GM19240 (cell line): ENCODE results near the gene MAP7D3.
"Not testable (repeated sequence)": the region's sequence is repeated elsewhere in the genome, so short reads cannot be mapped to it uniquely, and the experiment has no call there.

Source experiments
- DNase-seq: peaks from one replicate; pipeline ENCODE4 v3.0.0; 2011; ENCODE audit warnings: low spot score; ENCODE audit not compliant: insufficient read length

MAP7D3 gene

GRCh38 chrX:136251041-136251991 is at the start of gene MAP7D3:
MAP7D3 (minus strand) TSS chrX:136251400; CDS start chrX:136251358, 42 bp downstream.
- DNase-seq = peak; percentile 34

DNA sequence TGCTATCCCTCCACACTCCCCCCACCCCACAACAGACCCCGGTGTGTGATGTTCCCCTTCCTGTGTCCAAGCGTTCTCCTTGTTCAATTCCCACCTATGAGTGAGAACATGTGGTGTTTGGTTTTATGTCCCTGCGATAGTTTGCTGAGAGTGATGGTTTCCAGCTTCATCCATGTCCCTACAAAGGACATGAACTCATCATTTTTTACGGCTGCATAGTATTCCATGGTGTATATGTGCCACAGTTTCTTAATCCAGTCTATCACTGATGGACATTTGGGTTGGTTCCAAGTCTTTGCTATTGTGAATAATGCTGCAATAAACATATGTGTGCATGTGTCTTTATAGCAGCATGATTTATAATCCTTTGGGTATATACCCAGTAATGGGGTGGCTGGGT is 49.5 kb upstream of the MAP7D3 start, which contains the start of gene ADGRG4:
ADGRG4 (plus strand) TSS at position 243 of the 400 bp plus-strand sequence. CDS start 7,815 bp downstream, outside the sequence.
- not testable (repeated sequence) for DNase-seq

DNA sequence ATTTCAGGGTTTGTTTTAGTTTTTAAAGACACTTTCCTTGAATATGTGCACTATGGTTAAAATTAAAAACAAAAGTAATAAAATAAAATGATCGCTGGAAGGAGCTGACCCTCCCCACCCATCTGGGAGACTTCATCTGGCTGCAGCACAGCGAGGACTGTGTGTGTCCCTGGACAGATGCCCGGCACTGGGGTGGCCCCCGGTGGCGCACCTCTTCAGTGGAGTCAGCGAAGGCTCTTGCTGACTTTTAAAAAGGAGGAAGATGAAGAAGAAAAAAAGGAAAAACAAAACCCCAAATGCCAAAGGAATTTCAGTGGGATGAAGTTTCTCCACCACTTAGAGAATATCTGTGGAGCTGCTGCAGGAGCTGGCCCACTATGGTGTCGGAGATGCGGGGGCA is 44.2 kb upstream of the MAP7D3 start:
- DNase-seq = no peak

GRCh38 chrX:136292656-136293055 is 41.5 kb upstream of the MAP7D3 start:
- no peak for DNase-seq

DNA sequence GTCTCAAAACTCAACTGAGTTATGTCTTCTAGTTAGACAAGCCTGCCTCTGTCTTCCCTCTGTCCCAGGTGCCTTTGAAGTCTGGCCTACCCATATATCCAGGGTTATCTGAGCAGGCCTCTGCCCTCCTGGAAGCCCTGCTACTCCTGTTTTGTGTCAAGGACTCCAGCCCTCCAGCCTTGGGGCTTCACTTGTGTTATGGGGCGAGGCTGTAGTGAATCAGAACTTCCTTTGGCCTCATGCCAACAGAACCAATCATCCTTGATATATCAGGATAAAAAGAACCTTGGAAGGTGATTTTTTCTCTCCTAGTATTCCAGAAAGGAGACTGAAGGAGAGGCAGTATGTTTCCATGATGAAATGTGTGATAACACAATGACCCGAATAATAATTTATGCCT is 40.6 kb upstream of the MAP7D3 start:
- no peak for DNase-seq

DNA sequence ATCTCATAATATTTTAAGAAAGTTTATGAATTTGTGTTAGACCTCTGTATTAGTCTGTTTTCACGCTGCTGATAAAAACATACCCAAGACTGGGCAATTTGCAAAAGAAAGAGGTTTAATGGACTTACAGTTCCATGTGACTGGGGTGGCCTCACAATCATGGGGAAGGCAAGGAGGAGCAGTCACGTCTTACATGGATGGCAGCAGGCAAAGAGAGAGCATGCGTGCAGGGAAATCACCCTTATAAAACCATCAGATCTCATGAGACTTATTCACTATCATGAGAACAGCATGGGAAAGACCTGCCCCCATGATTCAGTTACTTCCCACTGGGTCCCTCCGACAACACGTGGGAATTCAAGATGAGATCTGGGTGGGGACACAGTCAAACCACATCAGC is 35.2 kb upstream of the MAP7D3 start:
- not testable (repeated sequence) for DNase-seq

DNA sequence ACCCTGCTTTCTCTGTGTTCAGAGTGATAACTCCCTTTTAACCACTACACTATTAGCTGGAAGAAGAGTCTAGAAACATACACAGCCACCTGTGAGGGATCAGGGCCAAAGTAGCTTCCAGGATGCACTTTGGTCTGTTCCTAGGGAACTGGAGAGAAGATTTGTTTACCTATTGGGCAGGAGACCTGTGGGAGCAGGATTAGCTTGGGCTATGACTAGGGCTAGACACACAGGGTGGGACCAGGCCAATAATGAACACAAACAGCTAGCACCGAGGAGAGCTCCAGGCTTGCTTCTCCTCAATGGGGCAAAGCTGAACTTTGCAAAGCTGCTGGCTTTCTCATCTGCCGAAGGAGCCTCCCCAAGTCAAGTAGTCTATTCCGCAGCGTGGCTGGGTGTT is 24.4 kb upstream of the MAP7D3 start:
- DNase-seq = no peak

- DNase-seq = no peak
These were observed 22.8 kb upstream of the MAP7D3 start for GRCh38 chrX:136273986-136274385.

- no peak for DNase-seq
These were observed 21.1 kb upstream of the MAP7D3 start for GRCh38 chrX:136272325-136272724.

GRCh38 chrX:136271300-136271699 is 20.1 kb upstream of the MAP7D3 start:
- no peak for DNase-seq

DNA sequence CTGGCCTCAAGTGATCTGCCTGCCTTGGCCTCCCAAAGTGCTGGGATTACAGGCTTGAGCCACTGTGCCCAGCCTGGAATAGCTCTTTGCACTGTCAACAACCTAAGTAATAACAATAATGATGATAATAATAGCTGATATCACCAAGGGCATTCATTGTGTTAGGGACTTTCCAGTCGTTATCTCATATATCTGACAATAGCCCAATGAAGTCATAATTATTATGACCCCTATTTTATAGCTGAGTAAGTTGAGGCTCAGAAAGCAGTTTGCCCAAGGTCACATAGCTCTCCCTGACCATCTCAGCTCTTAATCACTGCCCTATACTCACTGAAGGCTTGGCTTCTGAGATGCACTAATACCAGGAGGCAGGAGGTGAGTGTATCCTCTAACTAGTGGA is 18.7 kb upstream of the MAP7D3 start:
- DNase-seq = no peak

DNA sequence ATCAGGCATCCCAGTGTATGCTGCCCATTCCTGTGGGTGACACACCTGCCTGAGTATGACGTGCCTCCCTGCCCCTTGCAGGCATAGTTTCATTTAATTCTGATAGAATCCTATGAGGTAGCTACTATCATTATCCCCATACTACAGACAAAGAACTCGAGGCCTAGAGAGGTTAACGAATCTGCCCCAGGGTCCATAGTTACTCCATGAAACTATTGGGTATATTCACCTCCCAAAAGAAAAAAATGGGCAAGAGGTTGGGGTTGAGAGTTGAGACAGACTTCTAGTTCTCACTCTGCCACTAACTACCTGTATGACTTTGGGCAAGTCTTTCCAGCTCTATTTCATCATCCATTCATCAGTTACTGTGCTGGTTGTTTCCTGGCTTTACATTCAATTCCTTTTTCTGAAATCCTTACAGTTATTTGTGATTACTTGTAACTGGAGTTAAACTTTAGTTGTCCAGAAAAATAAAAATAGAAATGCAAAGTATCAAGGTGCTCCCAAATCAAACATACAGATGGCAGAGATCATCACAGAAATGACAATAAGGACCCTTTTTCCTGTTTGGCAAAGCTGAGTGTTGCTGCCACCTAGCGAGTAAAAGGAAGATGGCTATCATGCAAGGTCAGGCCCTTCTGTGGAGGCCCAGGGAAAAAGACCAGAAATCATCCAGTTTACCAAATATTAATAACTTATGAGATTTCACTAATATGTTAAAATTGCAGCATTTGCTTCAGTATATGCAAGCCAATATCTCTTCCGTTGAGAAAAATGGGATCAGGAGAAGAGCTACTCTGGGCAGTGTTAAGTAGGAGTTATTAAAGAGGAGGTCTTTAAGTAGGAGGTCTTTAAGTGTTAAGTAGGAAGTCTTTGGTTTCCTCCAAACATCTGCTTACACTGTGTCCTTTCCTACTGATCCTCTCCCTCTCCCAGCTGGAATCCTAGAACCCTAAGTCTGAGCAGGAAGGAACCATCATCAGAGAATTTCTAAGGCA is 17.1 kb upstream of the MAP7D3 start:
- DNase-seq = peak; percentile 14

- DNase-seq = no peak
These were observed 15.6 kb upstream of the MAP7D3 start for GRCh38 chrX:136266828-136267227.

- no peak for DNase-seq
These were observed 11.7 kb upstream of the MAP7D3 start for GRCh38 chrX:136262812-136263315.

- DNase-seq = no peak
These were observed 11.0 kb upstream of the MAP7D3 start for GRCh38 chrX:136262243-136262642.

DNA sequence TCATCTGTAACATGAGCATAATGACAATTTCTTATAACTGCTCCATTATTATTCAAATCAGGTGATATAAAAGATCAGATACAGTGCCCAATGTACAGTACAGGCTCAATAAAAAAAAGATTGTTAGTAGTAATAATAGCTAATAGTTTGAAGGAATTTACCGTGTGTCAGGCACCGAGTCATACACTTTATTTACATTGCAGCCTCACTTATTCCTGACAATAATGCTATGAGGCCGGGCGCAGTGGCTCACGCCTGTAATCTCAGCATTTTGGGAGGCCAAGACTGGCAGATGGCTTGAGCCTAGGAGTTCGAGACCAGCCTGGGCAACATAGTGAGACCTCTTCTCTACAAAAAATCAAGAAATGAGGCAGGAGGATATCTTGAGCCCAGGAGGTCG is 10.1 kb upstream of the MAP7D3 start:
- no peak for DNase-seq

- no peak for DNase-seq
These were observed 9.6 kb upstream of the MAP7D3 start for GRCh38 chrX:136260776-136261175.

DNA sequence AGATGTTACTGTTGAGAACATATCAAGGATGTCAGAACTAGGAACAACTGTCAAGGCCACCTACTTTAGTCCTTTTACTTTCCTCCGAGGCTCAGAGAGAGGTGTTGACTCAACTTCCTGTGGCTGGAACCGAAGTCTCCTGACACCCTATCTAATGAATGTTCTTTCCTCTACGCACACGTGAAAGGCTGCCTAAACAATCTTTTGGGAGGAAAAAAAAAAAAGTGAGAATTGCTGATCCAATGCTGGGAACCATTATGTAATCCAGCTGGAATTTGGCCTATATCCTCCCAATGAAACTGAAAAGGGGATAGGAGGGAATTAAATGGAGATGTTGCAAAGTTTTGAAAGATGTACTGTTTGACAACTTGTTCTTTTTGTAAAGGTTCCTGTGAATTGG is 8.3 kb upstream of the MAP7D3 start:
- no peak for DNase-seq

DNA sequence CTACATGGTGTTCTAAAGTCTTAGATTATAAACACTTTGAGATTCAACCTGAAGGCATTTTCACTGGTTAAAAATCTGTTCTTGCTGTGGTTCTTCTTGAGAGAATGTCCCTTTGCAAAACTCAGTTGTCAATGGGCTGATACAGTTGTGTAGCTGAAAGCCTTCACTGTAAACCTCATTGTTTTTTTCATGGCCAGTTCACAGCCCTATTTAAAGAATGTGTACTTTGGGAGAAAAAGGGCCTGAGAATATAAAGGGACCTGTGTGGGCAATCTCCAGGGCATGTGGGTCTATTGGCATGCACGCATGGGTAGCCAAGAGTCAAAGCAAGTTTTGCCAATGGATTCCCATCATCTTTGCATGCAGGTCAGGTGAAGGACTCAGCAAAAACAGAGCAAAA is 7.8 kb upstream of the MAP7D3 start:
- DNase-seq = no peak

GRCh38 chrX:136256026-136256425 is 4.8 kb upstream of the MAP7D3 start:
- no peak for DNase-seq

DNA sequence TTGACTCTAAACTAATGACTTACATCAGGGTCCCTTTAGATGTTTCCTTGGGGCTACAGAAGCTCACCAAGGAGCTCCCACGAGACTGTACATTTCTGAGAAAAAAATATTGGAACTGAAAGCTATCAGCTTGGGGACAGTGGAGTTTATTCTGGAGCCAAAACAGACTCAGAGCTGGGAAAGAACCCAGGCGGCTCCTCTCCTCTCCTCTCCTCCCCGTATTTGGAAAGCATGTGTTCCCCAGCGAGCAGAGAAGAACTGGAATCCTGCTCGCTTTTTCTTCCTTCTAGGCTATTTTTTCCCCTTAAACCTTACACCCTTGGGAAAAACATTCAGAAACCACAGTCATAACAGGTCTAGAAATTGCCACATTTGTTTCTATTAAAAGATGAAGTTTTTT is 4.3 kb upstream of the MAP7D3 start:
- DNase-seq = no peak
